Measurements from ENCODE around the gene DPP4. TPM values are rescaled to one million over a fixed set of nuclear protein-coding genes. Genes with fewer than 3 reads are reported as not detected.

DPP4 gene
- polyA plus RNA-seq, 2 of the 4 experiments (the other 2 are of a cell fraction): 0.17 to 0.27 TPM

DNA sequence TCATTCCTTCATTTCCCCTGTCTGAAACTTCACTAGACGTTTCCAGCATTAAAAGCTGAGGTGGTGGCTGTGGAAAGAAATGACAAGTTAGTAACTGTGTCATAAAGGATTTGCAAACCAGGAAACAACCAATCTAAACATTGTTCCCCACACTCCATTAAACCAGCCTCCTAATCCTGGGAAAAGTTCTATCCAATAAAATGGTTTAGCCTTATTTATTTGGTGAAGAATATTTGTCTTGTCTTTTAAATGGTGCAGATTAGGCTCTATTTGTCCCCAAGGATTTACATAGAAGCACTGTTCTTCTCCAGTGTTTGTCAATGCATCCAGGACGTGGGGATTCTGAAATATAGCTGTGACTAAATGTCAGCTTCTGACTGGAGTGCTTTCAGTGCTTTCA, 10.5 kb upstream of the DPP4 start:
- Histone ChIP-seq H3K4me2 (no peak overlapping the region), H3K4me1 (no peaks in the 10 kb centered on the region), H3K27ac (no peak overlapping the region), H3K4me3 (no peak overlapping the region), H3K9me3 (peaks cover 5% of the 10 kb centered on the region; the same call in 2 of the 3 replicates)
- DNase-seq (ENCODE audit: low read depth in 1 of 2, low spot score in 1 of 2) (no peak), ATAC-seq (no peak), FAIRE-seq (no peak)
- ChIA-PET CTCF (no interaction called here), POLR2A (no interaction called here)
- TF ChIP-seq ZNF302 (CRISPR knock-in tag; IDR thresholded peaks at IDR 0.05) (no peak), NFE2L2 (conservative IDR thresholded peaks at IDR 0.05; ENCODE audit: low read length) (no peak), EHMT2 (IDR thresholded peaks at IDR 0.05; ENCODE audit: low read depth) (no peak), HOXA7 (CRISPR knock-in tag; IDR thresholded peaks at IDR 0.05) (no peak), POLR2A (IDR thresholded peaks at IDR 0.05; ENCODE audit: low read length) (no peak), KDM5A (IDR thresholded peaks at IDR 0.05) (no peak), EHF (CRISPR knock-in tag; IDR thresholded peaks at IDR 0.05) (no peak), EP300 (IDR thresholded peaks at IDR 0.05) (no peak), POLR2AphosphoS2 (conservative IDR thresholded peaks at IDR 0.05; ENCODE audit: low read length) (no peak), TP53 (CRISPR knock-in tag; IDR thresholded peaks at IDR 0.05) (no peak), NPAS2 (CRISPR knock-in tag; IDR thresholded peaks at IDR 0.05; ENCODE audit: borderline replicate concordance) (no peak)
- TF ChIP-seq, protein P1, sequence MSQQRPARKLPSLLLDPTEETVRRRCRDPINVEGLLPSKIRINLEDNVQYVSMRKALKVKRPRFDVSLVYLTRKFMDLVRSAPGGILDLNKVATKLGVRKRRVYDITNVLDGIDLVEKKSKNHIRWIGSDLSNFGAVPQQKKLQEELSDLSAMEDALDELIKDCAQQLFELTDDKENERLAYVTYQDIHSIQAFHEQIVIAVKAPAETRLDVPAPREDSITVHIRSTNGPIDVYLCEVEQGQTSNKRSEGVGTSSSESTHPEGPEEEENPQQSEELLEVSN (IDR thresholded peaks at IDR 0.05; ENCODE audit: borderline replicate concordance, low read depth): no peak
- TF ChIP-seq, protein P2, sequence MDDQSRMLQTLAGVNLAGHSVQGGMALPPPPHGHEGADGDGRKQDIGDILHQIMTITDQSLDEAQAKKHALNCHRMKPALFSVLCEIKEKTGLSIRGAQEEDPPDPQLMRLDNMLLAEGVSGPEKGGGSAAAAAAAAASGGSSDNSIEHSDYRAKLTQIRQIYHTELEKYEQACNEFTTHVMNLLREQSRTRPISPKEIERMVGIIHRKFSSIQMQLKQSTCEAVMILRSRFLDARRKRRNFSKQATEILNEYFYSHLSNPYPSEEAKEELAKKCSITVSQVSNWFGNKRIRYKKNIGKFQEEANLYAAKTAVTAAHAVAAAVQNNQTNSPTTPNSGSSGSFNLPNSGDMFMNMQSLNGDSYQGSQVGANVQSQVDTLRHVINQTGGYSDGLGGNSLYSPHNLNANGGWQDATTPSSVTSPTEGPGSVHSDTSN (IDR thresholded peaks at IDR 0.05): no peak
- WGBS (ENCODE audit: missing lambda C conversion rate): 4% methylated on average over 2 of the region's 2 CpGs

DNA sequence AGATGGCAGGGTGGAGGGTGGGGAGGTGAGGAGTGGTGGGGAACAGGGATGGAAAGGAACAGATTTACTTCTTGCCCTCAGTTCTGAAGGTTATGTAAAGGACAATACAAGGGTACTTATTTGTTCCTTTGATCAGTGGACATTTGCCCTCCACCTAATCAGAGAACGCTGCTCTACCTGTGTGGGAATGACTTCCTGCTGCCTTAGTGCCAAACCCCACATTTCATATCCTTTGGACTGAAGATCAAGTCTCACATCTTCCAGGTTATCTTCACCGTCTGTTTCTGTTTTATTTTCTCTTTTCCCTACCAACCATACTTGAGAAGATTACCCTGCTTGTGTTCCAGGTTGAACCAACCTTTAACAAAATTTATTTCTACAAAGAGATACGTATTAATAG, 8.7 kb upstream of the DPP4 start:
- no peak for ATAC-seq
- 30% methylated on average over 3 of the region's 3 CpGs for WGBS (ENCODE audit: missing lambda C conversion rate)
- Histone ChIP-seq H3K27ac (no peak overlapping the region), H3K4me1 (no peaks in the 10 kb centered on the region), H3K4me2 (no peak overlapping the region), H3K9me3 (peaks cover 8% of the 10 kb centered on the region; the same call in 2 of the 3 replicates), H3K4me3 (no peak overlapping the region)
- ChIA-PET CTCF (no interaction called here), POLR2A (no interaction called here)
- FAIRE-seq: no peak
- no peak for DNase-seq (ENCODE audit: low read depth in 1 of 2, low spot score in 1 of 2)
- TF ChIP-seq HOXB13 (CRISPR knock-in tag; IDR thresholded peaks at IDR 0.05; ENCODE audit: low read depth) (no peak), FOXS1 (CRISPR knock-in tag; IDR thresholded peaks at IDR 0.05) (no peak), RARB (CRISPR knock-in tag; IDR thresholded peaks at IDR 0.05) (no peak), NPAS2 (CRISPR knock-in tag; IDR thresholded peaks at IDR 0.05; ENCODE audit: borderline replicate concordance) (no peak), CHD2 (IDR thresholded peaks at IDR 0.05; ENCODE audit: low read length, partially characterized antibody) (no peak), CBX8 (IDR thresholded peaks at IDR 0.05) (no peak), CEBPB (IDR thresholded peaks at IDR 0.05) (no peak), BHLHE40 (IDR thresholded peaks at IDR 0.05; ENCODE audit: low read depth, low read length) (no peak), TFCP2L1 (CRISPR knock-in tag; IDR thresholded peaks at IDR 0.05) (no peak), NR3C1 (IDR thresholded peaks at IDR 0.05) (no peak), CHD4 (IDR thresholded peaks at IDR 0.05; ENCODE audit: borderline replicate concordance) (no peak)
- TF ChIP-seq, protein P1 (IDR thresholded peaks at IDR 0.05; ENCODE audit: borderline replicate concordance, low read depth): no peak
- TF ChIP-seq, protein P3, sequence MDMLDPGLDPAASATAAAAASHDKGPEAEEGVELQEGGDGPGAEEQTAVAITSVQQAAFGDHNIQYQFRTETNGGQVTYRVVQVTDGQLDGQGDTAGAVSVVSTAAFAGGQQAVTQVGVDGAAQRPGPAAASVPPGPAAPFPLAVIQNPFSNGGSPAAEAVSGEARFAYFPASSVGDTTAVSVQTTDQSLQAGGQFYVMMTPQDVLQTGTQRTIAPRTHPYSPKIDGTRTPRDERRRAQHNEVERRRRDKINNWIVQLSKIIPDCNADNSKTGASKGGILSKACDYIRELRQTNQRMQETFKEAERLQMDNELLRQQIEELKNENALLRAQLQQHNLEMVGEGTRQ (IDR thresholded peaks at IDR 0.05): no peak

DNA sequence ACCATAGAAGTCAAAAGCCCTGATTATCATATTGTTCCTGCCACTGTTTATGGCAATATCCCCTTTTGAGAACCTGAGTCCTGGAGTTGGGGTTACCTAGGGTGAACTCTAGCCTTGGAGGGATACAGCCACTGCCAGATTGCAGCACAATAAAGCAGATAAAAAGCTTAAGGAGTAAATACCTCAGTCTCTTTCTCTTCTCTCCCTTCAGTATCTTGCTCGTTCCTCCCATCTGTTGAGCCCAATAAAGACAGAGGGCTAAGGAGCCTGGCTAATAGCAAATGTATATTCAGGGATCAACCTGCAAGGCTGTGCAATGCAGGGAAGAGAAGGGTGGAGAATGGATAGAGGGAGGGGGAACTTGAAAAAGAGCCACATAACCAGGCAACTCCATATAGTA, 8.0 kb upstream of the DPP4 start:
- WGBS (ENCODE audit: missing lambda C conversion rate): 24% methylated on average over 1 of the region's 1 CpG
- no peak for ATAC-seq
- POLR2A ChIA-PET: no interaction called here
- Histone ChIP-seq H3K4me2 (no peak overlapping the region), H3K27ac (no peak overlapping the region), H3K4me3 (no peak overlapping the region), H3K9me3 (peaks cover 8% of the 10 kb centered on the region; the same call in 2 of the 3 replicates), H3K4me1 (no peaks in the 10 kb centered on the region)
- no peak for DNase-seq (ENCODE audit: low read depth in 1 of 2, low spot score in 1 of 2)
- FAIRE-seq: no peak
- CTCF ChIA-PET: no interaction called here
- TF ChIP-seq RARB (CRISPR knock-in tag; IDR thresholded peaks at IDR 0.05): no peak
- no peak for TF ChIP-seq HOXA7 (CRISPR knock-in tag; IDR thresholded peaks at IDR 0.05)
- TF ChIP-seq, protein P3 (IDR thresholded peaks at IDR 0.05): no peak
- TF ChIP-seq, protein P4, sequence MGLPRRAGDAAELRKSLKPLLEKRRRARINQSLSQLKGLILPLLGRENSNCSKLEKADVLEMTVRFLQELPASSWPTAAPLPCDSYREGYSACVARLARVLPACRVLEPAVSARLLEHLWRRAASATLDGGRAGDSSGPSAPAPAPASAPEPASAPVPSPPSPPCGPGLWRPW (IDR thresholded peaks at IDR 0.05): no peak
- no peak for TF ChIP-seq KDM5A (IDR thresholded peaks at IDR 0.05)
- no peak for TF ChIP-seq POLR2A (IDR thresholded peaks at IDR 0.05; ENCODE audit: low read length)
- no peak for TF ChIP-seq SMC3 (IDR thresholded peaks at IDR 0.05)
- no peak for TF ChIP-seq CHD4 (IDR thresholded peaks at IDR 0.05; ENCODE audit: borderline replicate concordance)
- TF ChIP-seq EP300 (IDR thresholded peaks at IDR 0.05): no peak
- TF ChIP-seq, protein P5, sequence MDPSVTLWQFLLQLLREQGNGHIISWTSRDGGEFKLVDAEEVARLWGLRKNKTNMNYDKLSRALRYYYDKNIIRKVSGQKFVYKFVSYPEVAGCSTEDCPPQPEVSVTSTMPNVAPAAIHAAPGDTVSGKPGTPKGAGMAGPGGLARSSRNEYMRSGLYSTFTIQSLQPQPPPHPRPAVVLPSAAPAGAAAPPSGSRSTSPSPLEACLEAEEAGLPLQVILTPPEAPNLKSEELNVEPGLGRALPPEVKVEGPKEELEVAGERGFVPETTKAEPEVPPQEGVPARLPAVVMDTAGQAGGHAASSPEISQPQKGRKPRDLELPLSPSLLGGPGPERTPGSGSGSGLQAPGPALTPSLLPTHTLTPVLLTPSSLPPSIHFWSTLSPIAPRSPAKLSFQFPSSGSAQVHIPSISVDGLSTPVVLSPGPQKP (IDR thresholded peaks at IDR 0.05; ENCODE audit: low read depth, low read length): no peak
- TF ChIP-seq TP53 (CRISPR knock-in tag; IDR thresholded peaks at IDR 0.05): no peak
